Esophagus squamous epithelium (tissue), 5 donors: ENCODE results near the gene FPR1. TPM values are rescaled to one million over a fixed set of nuclear protein-coding genes. Genes with fewer than 3 reads are reported as not detected.
A peak's percentile ranks its signal among the peaks of the same experiment; 100 is the strongest.

Experiments used
- DNase-seq: peaks from one replicate; lab custom pipeline; 2025; lab: John Stamatoyannopoulos, UW
- H3K27ac ChIP-seq, 4 donors: fragments of 200-600 bp; sonication (generic); one replicate each; pipeline ENCODE4 v1.5.1; 2016 to 2019; ENCODE audit warnings: mild to moderate bottlenecking in 1 of 4
- H3K27me3 ChIP-seq, 4 donors: fragments of 200-600 bp; sonication (generic); 1 replicate in 3 of 4; 2 replicates in 1 of 4; pipeline versions ENCODE4 v1.5.1 to v1.6.0; 2017 to 2021; ENCODE audit warnings: antibody characterized with exemption in 1 of 4
- H3K36me3 ChIP-seq, 3 donors: fragments of 200-600 bp; sonication (generic); one replicate each; pipeline ENCODE4 v1.5.1; 2016 to 2019
- H3K4me1 ChIP-seq, 3 donors: fragments of 200-600 bp; sonication (generic); one replicate each; pipeline ENCODE4 v1.5.1; 2017 to 2019
- H3K4me3 ChIP-seq, 4 donors: fragments of 200-600 bp; sonication (generic); 1 replicate in 3 of 4; 2 replicates in 1 of 4; pipeline ENCODE4 v1.5.1; 2016 to 2019; ENCODE audit warnings: mild to moderate bottlenecking in 2 of 4, moderate library complexity in 1 of 4
- H3K9me3 ChIP-seq, 3 donors: fragments of 200-600 bp; sonication (generic); one replicate each; pipeline ENCODE4 v1.5.1; 2016 to 2019
- CTCF ChIP-seq, 6 experiments: fragments of 450-650 bp in 4 of 6; fragments of 200-600 bp in 2 of 6; sonication (generic) in 2 of 6; IDR thresholded peaks; one replicate each; pipeline ENCODE4 v1.5.1; 2016 to 2019; ENCODE audit warnings: antibody characterized with exemption in 6 of 6, mild to moderate bottlenecking in 4 of 6, moderate library complexity in 4 of 6
- POLR2A ChIP-seq, 4 donors: fragments of 450-650 bp; IDR thresholded peaks; one replicate each; pipeline ENCODE4 v1.6.1; 2017; ENCODE audit warnings: antibody characterized with exemption in 4 of 4, mild to moderate bottlenecking in 4 of 4, moderate library complexity in 3 of 4
- WGBS, 2 donors: methylation state at CpG; one replicate each; pipeline ENCODE4 v1.1.5; 2018; 5-methylcytosine and 5-hydroxymethylcytosine counted together
- intact Hi-C: fragments of 100-400 bp; cut with DNase I; formaldehyde crosslinking; loops from one replicate; pipeline ENCODE4 v1.15.0; 2022
- total RNA-seq, 4 donors: library from RNA; depleted of rRNA; stranded (reverse); fragments of >200 nt; gene quantifications; one replicate each; pipeline ENCODE4 v1.1.0, GENCODE V29; 2016
- donor health status: DM: yes; HTN: yes; CAD: no.

Gene FPR1
- total RNA-seq, 4 donors from 2014 or later: 1.7 to 6.2 (median 4.4) TPM; not detected in 1

GRCh38 chr19:51709575-51709974, 42.1 kb downstream of the FPR1 start:
- TF ChIP-seq POLR2A (IDR thresholded peaks at IDR 0.05): no peak
- TF ChIP-seq CTCF (IDR thresholded peaks at IDR 0.05): no peak
- Histone ChIP-seq H3K4me3 (no peak overlapping the region), H3K27me3 (peaks cover 0 to 11% (median 0%) of the 10 kb centered on the region in 4 donors), H3K4me1 (peaks cover 5 to 12% (median 5%) of the 10 kb centered on the region in 3 donors), H3K36me3 (peaks cover 0 to 19% (median 0%) of the 10 kb centered on the region in 3 donors), H3K9me3 (no peaks in the 10 kb centered on the region), H3K27ac (no peak overlapping the region)
- no peak for DNase-seq
- intact Hi-C loops: no loop called here
- 42 to 45% methylated on average over 6 of the region's 6 CpGs for WGBS, 2 donors

- WGBS, 2 donors: 70 to 87% methylated on average over 3 to 4 of the region's 4 CpGs
- H3K36me3 ChIP-seq: peaks cover 0 to 19% (median 0%) of the 10 kb centered on the region in 3 donors
- H3K4me1 ChIP-seq: peaks cover 5 to 18% (median 7%) of the 10 kb centered on the region in 3 donors
- TF ChIP-seq CTCF (IDR thresholded peaks at IDR 0.05) (no peak), POLR2A (IDR thresholded peaks at IDR 0.05) (no peak)
- H3K9me3 ChIP-seq: no peaks in the 10 kb centered on the region
- H3K27me3 ChIP-seq: peaks cover 0 to 9% (median 0%) of the 10 kb centered on the region in 4 donors
- intact Hi-C loops: no loop called here
- no peak overlapping the region for H3K4me3 ChIP-seq
- DNase-seq: no peak
- H3K27ac ChIP-seq: no peak overlapping the region
These were observed 42.9 kb downstream of the FPR1 start for GRCh38 chr19:51708811-51709210.

GRCh38 chr19:51706885-51707284, 44.8 kb downstream of the FPR1 start:
- Histone ChIP-seq H3K9me3 (no peaks in the 10 kb centered on the region), H3K27me3 (no peaks in the 10 kb centered on the region), H3K36me3 (peaks cover 0 to 19% (median 0%) of the 10 kb centered on the region in 3 donors), H3K4me1 (peaks cover 23 to 37% (median 23%) of the 10 kb centered on the region in 3 donors), H3K27ac (no peak overlapping the region), H3K4me3 (no peak overlapping the region)
- 97% methylated on average over 3 of the region's 3 CpGs for WGBS, 2 donors
- DNase-seq: no peak
- TF ChIP-seq POLR2A (IDR thresholded peaks at IDR 0.05) (no peak), CTCF (IDR thresholded peaks at IDR 0.05) (no peak)
- intact Hi-C loops: no loop called here

- Histone ChIP-seq H3K36me3 (peaks cover 0 to 19% (median 0%) of the 10 kb centered on the region in 3 donors), H3K4me3 (no peak overlapping the region), H3K9me3 (no peaks in the 10 kb centered on the region), H3K27ac (no peak overlapping the region), H3K4me1 (peaks cover 24 to 42% (median 24%) of the 10 kb centered on the region in 3 donors), H3K27me3 (no peaks in the 10 kb centered on the region)
- no peak for TF ChIP-seq POLR2A (IDR thresholded peaks at IDR 0.05)
- no peak for TF ChIP-seq CTCF (IDR thresholded peaks at IDR 0.05)
- no peak for DNase-seq
- intact Hi-C loops: no loop called here
- 88 to 93% methylated on average over 4 of the region's 4 CpGs for WGBS, 2 donors
These were observed 45.4 kb downstream of the FPR1 start for GRCh38 chr19:51706296-51706695.

- WGBS, 2 donors: 40 to 50% methylated on average over 1 to 2 of the region's 4 CpGs
- Histone ChIP-seq H3K36me3 (peaks cover 0 to 19% (median 0%) of the 10 kb centered on the region in 3 donors), H3K27me3 (no peaks in the 10 kb centered on the region), H3K4me3 (peak overlapping the region; percentile 43 to 85 (median 71)), H3K27ac (peak overlapping the region; percentile 83 to 97 (median 93)), H3K4me1 (peaks cover 24 to 42% (median 24%) of the 10 kb centered on the region in 3 donors), H3K9me3 (no peaks in the 10 kb centered on the region)
- TF ChIP-seq POLR2A (IDR thresholded peaks at IDR 0.05): no peak
- TF ChIP-seq CTCF (IDR thresholded peaks at IDR 0.05): no peak
- intact Hi-C loops: no loop called here
- DNase-seq: no peak
These were observed 47.1 kb downstream of the FPR1 start for GRCh38 chr19:51704626-51705025.
